Peyer's patch (tissue), 4 donors: Measurements from ENCODE around the gene PDGFD. TPM values are rescaled to one million over a fixed set of nuclear protein-coding genes. Genes with fewer than 3 reads are reported as not detected.

Source experiments
- DNase-seq, 3 donors: peaks; one replicate each; pipeline ENCODE4 v3.0.0-alpha.2; 2017 to 2019
- H3K27ac ChIP-seq, 4 donors: fragments of 200-600 bp; sonication (generic); one replicate each; pipeline ENCODE4 v1.5.1; 2016 to 2019
- H3K27me3 ChIP-seq, 2 donors: fragments of 200-600 bp; sonication (generic); one replicate each; pipeline ENCODE4 v1.5.1; 2019
- H3K36me3 ChIP-seq, 3 donors: fragments of 200-600 bp; sonication (generic); one replicate each; pipeline ENCODE4 v1.5.1; 2016 to 2019
- H3K4me1 ChIP-seq, 4 donors: fragments of 200-600 bp; sonication (generic); one replicate each; pipeline ENCODE4 v1.5.1; 2016 to 2019
- H3K4me3 ChIP-seq, 4 donors: fragments of 200-600 bp; sonication (generic); 1 replicate in 3 of 4; 2 replicates in 1 of 4; pipeline ENCODE4 v1.5.1; 2016 to 2019; ENCODE audit warnings: mild to moderate bottlenecking in 1 of 4
- H3K9me3 ChIP-seq, 4 donors: fragments of 200-600 bp; sonication (generic); one replicate each; pipeline ENCODE4 v1.5.1; 2016 to 2019; ENCODE audit warnings: mild to moderate bottlenecking in 1 of 4
- CTCF ChIP-seq, 6 experiments: fragments of 450-650 bp in 4 of 6; fragments of 200-600 bp in 2 of 6; sonication (generic) in 1 of 6; IDR thresholded peaks; one replicate each; pipeline ENCODE4 v1.5.1; 2017 to 2019; ENCODE audit warnings: antibody characterized with exemption in 6 of 6, mild to moderate bottlenecking in 3 of 6, moderate library complexity in 1 of 6
- POLR2A ChIP-seq, 2 donors: fragments of 450-650 bp; IDR thresholded peaks; one replicate each; pipeline ENCODE4 v1.5.1; 2017; ENCODE audit warnings: antibody characterized with exemption in 2 of 2, mild to moderate bottlenecking in 2 of 2, moderate library complexity in 2 of 2
- total RNA-seq, 4 donors: library from RNA; depleted of rRNA; stranded (reverse); fragments of >200 nt; gene quantifications; one replicate each; pipeline ENCODE4 v1.1.0, GENCODE V29; 2016

The PDGFD gene
- total RNA-seq, 4 donors from 2014 or later = 0.83 to 1.9 (median 1.7) TPM

GRCh38 chr11:103867481-103867880 lies 296.5 kb downstream of the PDGFD start:
- H3K27me3 ChIP-seq = no peaks in the 10 kb centered on the region
- H3K4me1 ChIP-seq = no peaks in the 10 kb centered on the region
- H3K36me3 ChIP-seq = no peaks in the 10 kb centered on the region
- no peak for TF ChIP-seq CTCF (IDR thresholded peaks at IDR 0.05)
- no peak for TF ChIP-seq POLR2A (IDR thresholded peaks at IDR 0.05)
- H3K9me3 ChIP-seq = no peaks in the 10 kb centered on the region
- DNase-seq = no peak
- no peak overlapping the region for H3K27ac ChIP-seq
- no peak overlapping the region for H3K4me3 ChIP-seq

- TF ChIP-seq POLR2A (IDR thresholded peaks at IDR 0.05) (no peak), CTCF (IDR thresholded peaks at IDR 0.05) (no peak)
- Histone ChIP-seq H3K36me3 (no peaks in the 10 kb centered on the region), H3K9me3 (no peaks in the 10 kb centered on the region), H3K4me3 (no peak overlapping the region), H3K4me1 (no peaks in the 10 kb centered on the region), H3K27ac (no peak overlapping the region), H3K27me3 (no peaks in the 10 kb centered on the region)
- DNase-seq = no peak
Observed at GRCh38 chr11:103863497-103863896, 300.4 kb downstream of the PDGFD start.

- no peak overlapping the region for H3K27ac ChIP-seq
- no peaks in the 10 kb centered on the region for H3K27me3 ChIP-seq
- H3K4me3 ChIP-seq = no peak overlapping the region
- H3K9me3 ChIP-seq = no peaks in the 10 kb centered on the region
- no peaks in the 10 kb centered on the region for H3K4me1 ChIP-seq
- TF ChIP-seq POLR2A (IDR thresholded peaks at IDR 0.05) = no peak
- no peak for TF ChIP-seq CTCF (IDR thresholded peaks at IDR 0.05)
- no peak for DNase-seq
- no peaks in the 10 kb centered on the region for H3K36me3 ChIP-seq
Observed at GRCh38 chr11:103862802-103863174, 301.2 kb downstream of the PDGFD start.

- Histone ChIP-seq H3K4me3 (no peak overlapping the region), H3K27ac (no peak overlapping the region)
- TF ChIP-seq CTCF (IDR thresholded peaks at IDR 0.05) (no peak), POLR2A (IDR thresholded peaks at IDR 0.05) (no peak)
Observed at GRCh38 chr11:103862094-103862801, 301.7 kb downstream of the PDGFD start.

More at GRCh38 chr11:103862094-103862801, 301.7 kb downstream of the PDGFD start:
- Histone ChIP-seq H3K36me3 (no peaks in the 10 kb centered on the region), H3K9me3 (no peaks in the 10 kb centered on the region), H3K4me1 (no peaks in the 10 kb centered on the region), H3K27me3 (no peaks in the 10 kb centered on the region)
- no peak for DNase-seq

Other genes starting within 250 kb of the PDGFD start
- not detected for gene DDI1, start 127.5 kb downstream of the PDGFD start, total RNA-seq